CD4-positive, alpha-beta T cell treated with Interleukin-4 for 4 hours (primary cell): Measurements from ENCODE around the gene KCTD3.

Experiments used
- DNase-seq: peaks from one replicate; pipeline ENCODE4 v3.0.0-alpha.2; 2020

Gene KCTD3

DNA sequence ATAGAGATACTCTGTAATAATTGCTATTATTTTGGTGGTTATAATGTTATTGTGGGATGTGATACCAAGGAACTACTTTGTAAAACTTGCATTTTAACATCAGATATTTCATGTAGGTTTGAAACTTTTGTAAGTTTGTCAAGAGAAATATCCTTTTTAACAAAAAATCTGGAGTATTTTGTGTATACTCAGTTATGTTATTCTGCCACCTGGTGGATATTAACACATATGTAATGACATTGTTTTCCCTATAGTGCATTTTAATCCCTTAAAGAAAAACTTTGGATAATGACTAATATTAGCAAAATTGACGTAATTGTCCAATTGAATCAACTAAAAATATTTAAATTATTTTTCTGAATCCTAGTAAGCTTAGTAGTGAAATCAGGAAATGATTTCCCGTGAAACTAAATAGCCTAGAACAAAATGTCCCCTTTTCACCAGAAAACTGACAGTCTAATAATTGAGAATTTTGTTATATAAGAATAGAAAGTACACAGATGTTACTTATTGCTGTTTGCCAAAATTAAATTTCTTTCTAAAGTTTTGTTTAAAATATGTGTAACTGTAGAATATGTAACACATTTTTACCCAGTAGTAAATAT lies 39.6 kb downstream of the KCTD3 start:
- DNase-seq: no peak

DNA sequence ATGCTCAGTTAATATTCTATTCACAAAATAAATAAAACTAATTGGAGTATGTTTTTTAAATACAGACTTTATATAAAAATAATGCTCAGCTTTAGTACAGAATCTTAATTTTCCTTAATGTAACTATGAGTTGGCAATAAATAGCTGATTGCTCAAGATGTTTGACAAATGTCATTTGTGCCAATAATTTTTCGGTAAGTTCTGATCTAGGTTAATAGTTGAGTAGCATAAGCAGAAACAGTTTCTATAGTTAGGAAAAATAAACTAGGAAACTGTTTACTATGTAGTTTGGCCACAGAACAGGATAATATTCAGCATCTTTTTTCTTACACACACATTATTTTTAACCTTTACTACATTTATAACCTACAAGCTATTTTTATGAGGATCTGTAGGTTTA lies 40.3 kb downstream of the KCTD3 start:
- no peak for DNase-seq

DNA sequence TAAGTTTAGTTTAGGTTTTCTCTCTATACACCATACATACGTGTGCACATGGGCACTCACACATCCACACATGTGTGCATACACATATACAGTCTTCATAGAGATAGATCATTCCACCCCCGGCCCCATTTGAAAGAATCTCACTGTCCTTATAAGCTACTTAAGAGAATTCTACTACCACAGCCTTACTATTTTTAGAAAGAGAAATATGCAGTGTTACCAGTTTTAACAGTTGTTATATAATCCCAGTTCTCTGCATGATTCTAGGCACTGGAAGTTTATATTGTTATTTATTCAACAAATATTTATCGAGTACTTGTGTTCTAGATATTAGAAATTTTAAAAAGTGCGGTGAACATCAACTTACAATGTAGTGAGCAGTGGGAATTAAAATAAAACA lies 41.5 kb downstream of the KCTD3 start:
- DNase-seq: no peak

DNA sequence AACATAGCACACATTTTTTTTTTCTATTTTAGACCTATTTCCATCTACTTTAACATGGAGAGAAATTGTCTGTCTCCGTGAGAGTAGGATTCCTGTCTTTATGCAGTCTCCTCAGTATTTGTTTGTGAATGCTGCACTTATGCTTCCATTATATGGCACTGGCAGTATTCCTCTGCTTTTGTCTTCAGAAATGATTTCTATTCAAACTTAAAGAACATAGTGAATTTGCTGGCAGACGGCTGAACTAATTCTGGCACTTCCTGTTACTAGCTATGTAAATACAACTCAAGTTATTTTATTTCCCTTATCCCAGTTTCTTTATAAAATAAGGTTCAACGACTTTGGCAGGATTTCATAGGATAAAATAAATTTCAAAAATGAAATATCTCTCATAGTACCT lies 45.3 kb downstream of the KCTD3 start:
- no peak for DNase-seq

DNA sequence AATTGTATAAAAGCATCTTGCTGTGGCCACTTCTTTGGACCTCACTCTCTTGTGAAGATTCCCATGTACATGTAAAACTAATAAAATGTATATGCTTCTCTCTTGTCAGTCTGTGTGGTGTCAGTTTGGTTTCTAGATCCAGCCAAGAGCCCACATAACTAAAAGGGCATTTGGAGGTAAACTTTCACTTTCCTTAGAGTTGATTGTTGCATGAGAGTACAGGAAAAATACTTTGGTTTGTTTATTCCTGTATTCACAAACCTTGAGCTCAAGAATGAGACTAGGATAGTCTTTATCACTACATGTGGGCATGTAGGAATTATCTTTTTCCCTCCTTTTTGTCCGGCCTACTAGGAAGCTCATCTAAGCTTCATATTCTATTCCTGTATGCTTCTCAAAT lies 50.9 kb downstream of the KCTD3 start:
- DNase-seq: no peak

DNA sequence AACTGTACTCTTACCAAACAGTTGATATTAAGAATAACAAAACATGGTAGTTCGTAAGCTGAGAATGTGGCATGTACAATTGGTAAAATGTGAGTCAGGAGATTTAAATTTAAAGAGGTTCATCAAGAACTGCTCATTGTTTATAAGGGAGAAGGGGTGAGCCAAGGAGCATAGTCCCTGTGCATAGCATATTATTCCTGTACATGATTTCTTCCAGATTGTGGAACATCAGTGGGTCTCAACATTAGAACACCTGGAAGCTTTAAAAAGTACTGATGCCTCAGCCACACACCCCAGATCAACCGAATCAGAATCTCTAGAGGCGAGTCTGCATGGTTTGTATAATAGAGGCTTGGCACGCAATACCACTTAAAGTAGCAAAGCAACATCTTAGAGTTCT lies 56.1 kb downstream of the KCTD3 start:
- DNase-seq: no peak

DNA sequence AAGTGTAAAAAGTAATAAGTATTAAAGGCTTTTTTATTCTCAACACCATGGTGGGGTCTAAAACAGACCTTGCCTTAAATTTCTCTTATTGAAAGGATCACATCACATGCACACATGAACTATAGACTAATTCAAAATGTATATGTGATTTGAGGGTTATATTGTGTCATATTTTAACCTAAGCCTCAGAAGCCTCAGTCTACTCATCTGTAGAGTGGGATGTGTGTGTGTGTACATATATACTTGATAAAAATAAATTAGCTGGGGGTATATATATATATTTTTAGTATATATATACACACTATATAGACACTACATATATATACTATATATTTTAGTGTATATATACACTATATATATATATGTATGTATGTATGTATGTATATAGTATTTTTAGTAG lies 58.8 kb downstream of the KCTD3 start:
- DNase-seq: no peak

DNA sequence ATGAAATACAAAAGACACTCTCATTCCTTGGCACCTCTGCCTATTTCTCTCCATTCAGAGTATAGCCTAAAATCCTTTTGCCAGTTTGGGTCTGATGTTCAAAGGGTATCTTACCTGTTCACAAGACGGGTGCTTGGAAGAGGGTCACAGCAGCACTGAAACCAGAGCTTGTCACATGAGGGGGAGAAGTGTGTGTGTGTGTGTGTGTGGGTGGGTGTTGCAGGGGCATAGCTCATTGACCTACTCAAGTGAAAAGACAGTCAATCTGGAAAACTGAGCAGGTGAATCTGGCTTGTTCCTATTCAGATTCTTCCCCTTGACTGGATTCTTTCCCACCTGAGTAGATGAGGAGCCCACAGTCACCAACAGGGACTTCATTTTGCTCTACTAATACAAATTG lies 63.9 kb downstream of the KCTD3 start:
- DNase-seq: no peak

DNA sequence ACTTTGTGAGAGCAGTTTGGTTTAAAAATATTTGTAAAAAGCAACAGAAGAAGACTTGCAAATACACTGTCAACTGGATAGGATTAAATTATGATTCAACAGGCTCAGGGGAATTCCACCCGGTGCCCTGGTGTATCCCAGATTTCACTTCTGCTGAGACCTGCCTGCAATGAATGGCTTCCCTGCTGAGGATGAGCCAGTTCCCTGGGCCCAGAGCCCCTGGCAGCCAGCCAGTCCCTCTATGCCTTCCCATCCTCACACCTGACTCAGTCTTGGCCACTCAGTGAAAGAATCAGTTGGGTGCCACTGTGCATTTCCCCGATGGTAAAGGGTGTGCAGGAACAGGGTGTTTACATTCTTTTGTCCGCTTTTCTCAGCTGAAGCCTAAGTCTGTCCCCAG lies 64.4 kb downstream of the KCTD3 start:
- DNase-seq: no peak

DNA sequence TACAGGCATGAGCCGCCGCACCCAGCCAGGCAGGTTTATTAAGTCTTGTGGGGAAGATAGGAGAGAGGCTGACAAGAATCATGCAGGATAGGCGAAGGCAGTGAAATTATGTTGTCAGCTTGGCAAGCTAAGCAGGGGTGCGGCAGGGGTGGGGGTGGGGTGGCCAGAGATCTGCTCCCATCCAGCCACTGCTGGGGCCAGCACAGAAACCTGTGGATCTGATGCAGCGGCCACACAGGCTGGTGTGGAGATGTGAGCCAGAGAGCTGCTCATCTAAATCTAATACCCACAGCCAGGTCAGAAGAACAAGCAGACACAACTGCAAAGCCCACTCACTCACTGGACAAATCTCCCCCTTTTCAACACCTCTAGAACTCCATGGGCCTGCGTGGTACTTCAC lies 68.7 kb downstream of the KCTD3 start:
- DNase-seq: no peak

DNA sequence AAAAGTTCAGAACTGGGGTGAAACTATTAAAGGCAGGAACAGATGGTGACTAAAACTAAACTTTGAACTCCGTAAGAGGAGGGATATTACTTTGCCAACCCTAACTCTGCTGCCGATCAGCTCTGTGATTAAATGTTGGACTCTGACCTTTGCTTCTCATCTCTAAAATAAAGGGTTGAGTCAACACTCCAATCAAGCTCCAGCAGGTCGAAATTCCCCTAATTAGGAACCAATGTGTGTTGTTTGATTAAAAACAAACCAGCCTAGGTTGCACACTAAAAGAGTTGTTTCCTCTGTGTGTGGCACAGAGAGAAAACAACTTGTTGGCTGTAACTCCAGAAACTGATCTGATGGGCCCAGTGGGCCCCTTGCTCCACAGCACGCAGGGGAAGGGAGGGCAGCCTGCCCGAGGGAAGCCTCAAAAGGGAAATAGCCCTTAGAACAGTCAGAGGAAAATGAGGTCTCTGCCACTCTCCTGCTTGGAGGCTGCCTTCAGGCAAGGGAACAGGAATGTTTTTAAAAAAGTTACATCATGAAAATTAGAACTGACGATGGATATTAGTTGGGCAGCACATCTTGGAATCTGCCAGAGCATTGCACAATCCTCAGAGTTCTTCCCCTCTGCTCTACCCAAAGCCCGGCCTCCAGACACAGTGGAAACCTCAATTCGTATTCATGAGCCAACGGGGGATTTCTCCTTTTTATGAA lies 69.3 kb downstream of the KCTD3 start:
- no peak for DNase-seq

DNA sequence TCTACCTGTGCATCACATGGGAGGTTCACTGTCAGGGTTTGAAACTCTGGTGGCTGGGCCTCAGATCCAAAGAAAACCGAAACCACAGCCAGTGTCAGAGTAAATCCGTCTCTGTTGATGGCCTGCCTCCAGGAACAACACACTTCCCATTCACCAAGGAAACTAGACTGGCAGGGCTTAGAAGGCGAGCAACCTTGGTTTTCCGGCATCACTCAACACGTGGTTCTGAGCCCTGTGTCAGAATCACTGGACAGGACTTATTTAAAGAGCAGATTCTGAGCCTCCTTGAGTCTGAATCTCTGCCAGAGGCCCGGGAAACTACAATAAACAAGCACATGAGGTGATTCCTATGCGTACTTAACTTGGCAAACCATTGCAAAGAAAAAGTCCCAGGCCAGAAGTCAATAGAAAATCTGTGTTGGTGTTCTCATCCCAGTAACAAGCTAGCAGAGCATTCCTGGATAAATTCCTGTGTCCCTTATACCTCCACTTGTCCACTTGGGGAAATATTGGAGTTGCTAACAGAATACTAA lies 70.0 kb downstream of the KCTD3 start:
- DNase-seq: no peak

DNA sequence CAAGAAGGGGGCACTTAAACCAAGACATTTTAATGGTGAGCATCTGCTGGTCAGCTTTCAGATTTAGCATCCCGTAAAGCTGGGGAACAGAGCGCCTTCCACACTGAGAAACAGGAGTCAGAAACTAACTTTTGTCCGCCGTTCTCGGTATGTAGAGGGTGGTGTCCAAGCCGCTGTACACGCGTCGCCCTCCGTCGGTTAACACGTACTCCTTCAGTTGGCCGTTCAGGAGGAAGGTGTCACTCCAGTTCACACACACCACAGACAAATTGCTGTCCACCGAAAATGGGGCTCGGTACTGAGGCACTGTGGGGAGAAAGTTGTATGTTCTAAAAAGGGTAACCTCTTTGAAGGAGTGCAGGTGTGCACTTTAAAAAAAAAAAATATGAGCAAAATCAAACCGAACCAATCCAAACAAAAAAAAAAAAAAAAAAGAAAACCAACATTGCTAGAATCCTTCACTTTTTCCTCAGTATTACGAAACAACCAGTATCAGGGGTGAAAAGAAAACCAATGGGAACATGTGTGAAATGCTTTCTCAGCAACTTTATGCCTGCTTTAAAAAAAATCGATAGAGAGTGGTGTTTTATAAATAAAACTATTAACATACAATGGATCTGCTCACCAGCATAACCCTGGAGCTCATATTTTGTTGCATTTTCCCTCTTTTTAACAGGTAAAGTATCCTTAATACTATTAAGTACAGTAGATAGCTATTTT lies 73.5 kb downstream of the KCTD3 start:
- DNase-seq: no peak

DNA sequence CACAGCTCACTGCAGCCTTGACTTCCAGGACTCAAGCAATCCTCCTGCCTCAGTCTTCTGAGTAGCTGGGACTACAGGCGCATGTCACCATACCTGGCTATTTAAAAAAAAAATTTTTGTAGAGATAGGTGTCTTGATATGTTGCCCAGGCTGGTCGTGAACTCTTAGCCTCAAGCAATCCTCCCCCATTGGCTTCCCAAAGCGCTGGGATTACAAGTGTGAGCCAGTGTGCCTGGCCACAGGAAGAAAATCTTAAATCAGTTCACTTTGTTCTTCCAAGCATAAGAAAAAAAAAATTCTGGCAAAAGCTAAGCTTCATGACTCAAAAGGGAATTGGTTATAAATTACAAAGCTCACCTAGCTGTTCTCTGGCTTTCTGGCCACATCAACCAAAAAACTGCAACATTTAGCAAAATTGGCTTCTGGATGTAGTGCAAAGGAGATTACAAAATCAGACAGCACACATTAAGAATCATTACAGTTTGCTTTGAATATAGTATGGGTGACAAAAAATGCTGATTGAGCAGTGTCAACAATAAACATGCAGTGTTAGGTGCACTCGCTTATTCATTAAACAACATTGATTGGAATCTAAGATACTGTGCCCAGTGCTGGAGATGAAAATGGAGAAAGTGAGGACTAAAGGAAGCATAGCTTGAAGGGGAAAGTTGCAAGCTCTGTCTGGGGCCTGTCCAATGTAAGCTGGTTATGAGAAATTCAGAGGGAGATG lies 76.7 kb downstream of the KCTD3 start:
- no peak for DNase-seq

DNA sequence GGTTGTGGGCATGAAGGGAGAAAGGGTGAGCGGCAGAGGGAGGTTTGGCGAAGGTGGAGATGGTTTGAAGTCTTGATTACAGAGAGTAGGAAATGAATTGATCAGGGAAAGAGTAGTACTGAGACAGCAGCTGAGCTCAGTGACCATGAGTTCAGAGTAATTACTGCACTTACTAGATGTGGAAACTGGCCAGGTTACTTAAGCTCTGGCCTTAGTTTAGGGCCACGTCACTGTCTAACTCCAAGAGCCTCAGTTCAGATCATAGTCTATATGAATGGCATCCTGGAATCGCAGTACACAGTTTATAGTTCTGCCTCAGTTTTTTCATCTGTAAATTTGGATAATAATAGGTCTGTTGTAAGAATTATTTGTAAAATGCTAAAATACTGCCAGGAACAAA lies 78.1 kb downstream of the KCTD3 start:
- no peak for DNase-seq

DNA sequence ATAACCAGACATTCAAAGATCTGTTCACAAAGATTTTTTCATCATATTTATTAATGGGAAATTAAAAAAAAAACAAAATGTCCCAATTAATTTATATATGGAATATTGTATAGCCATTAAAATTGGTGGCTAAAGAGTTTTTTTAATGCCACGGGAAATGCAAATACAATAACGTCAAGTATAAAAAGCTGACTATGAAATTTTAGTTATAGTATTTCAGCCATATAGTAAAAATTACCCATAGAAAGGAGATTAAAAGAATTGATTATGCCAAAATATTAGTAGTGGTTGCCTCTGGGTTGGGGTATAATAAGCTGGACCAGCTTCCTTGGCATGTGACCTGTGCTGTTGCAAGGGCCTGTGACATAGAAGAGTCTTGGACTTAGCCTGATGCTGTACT lies 78.8 kb downstream of the KCTD3 start:
- DNase-seq: no peak

DNA sequence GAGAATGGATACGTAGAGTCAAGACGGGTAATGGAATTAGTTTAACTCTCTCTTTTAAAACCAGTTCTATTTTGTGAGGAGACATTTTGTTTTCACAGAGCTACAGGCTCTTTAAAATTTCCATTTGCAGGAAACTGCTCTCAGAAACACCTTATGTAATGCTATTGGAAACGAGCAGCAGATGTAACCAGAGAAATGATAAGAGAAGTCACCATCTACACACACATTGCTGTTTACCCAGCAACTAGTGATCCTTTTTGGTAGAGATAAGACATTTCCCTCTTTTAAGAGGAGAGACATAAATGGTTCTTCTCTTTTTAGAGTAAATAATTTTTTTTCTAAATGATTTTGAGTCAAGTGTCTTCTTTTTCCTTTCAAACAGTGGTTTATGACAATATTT lies 80.6 kb downstream of the KCTD3 start:
- no peak for DNase-seq

DNA sequence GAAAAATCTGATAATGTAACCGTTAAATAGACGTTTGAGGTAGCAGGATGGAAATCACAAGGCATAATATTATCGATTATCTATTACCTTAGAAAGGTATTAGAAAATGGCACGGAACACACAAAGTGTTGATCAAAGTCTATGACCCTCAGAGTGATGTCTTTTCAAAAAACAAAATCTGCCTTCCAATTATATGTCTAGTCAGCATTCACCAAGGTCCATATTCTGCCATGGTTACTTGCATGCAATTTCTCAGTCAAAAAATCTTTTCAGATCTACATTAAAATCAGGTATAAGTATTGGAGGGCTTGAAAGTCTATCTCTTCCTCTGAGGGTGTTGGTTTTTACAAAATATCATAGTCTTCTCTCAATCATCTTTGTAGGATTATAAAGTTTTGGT lies 81.9 kb downstream of the KCTD3 start:
- no peak for DNase-seq

DNA sequence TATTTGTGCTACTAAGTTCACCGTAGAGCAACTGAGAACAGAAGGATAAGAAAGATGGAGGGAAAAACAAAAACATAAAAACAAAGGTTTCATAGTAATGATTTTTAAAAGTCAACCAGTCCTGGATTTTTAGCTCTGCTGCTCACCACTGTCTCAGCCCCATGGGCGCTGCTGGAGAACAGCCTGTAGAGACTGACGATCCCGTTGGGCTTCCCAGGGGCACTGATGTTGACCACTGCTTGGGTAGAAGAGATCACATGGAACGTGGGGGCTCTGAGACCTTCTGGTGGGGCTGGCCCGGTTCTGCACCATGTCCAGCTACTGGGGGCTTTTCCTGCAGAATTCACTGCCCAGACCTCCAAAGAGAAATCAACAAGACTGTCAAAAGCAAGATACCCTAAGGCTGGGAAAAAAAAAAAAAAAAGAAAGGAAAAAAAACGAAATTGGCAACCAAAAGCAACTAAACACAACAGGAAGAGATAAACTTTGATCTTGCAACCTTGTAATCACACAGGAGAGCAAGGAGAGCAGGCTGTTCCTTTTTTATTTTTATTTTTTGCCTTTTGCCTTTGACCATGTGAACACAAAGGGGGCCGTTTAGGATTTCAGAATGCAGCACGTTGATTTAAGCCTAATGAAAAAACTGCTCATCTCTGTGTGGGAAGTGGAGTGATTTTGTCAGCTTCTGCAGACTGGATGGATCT lies 83.5 kb downstream of the KCTD3 start:
- no peak for DNase-seq

DNA sequence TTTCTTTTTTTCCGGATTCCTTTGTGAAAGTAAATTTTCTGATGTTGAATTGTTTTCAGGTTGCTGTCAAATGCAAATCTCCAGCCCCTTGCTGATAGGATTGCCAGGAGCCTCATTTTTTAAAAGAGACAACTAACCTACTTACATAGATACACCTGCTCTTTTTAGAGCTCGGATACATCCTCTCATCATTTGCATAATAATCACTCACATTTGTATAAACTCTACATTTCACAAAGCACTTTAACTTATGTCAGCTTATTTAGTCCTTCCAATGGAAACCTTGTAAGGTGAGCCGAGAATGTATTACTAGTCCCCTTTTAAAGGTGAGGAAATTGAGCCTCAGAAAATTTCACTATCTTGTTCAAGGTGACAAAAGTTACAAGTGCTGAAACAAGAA lies 84.8 kb downstream of the KCTD3 start:
- no peak for DNase-seq

DNA sequence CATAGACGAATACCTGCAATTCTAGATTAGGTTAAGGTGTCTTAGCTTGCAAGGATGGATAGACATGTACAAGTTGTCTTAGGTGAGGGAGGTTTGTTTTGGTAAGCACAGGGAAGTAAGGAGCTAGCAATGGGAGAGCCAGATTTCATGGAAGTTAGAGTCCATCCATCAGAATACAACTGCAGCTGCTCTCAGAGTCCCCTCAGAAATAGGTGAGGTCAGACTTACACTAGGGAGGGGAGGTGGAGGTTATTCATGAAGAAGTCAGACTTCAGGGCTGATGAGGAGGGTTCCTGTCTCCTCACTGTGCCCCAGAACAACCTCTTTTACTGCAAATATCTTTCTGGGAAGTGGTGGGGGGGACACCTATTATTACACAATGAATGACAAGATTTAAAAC lies 85.3 kb downstream of the KCTD3 start:
- DNase-seq: no peak

DNA sequence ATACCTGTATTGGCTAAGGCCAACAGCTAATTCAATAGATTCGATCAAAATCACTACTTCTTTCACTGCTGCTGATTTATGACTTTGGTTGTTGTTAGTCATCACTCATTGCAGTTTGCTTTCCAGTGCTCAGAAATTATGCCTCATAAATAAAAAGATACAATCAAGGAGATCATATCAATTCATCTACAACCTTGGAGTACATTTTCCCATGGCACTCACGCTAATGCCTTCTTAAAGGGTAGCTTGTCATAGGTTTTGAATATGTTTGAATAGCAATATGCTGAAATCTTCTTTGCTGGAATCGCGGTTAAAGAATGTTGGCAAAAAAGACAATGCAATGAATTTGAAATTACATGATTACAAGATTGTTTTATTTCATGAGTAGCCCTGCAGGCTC lies 89.9 kb downstream of the KCTD3 start:
- no peak for DNase-seq

DNA sequence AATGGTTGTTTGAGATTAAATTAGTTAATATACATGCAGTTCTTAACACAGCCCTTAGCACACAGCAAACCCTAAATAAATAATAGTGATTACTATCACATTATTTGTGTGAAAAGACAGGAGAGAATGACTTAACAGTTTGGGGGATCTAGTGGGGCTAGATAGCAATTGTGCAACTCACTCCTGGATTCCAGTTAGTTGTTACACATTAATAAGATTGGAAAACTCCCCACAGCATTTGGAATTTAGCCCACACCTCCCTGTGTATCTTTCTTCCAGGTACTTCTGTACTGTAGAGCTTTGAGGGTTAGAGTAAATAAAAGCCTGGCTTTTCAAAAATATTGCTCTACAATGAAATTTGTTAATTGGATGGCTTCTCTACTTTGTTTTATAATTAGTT lies 93.2 kb downstream of the KCTD3 start:
- DNase-seq: no peak
